PFSK-1 (cell line): Measurements from ENCODE around the gene GHRH.

ENCODE experiments used
- FOXP2 ChIP-seq: optimal IDR thresholded peaks from 2 replicates; pipeline ENCODE3; 2011; ENCODE audit warnings: borderline replicate concordance, control low read depth, inconsistent platforms; ENCODE audit not compliant: insufficient read depth; ENCODE audit errors: extremely low read length, extremely low read depth
- POLR2AphosphoS5 ChIP-seq: IDR thresholded peaks from 2 replicates; pipeline ENCODE4 v1.6.1; 2012; ENCODE audit warnings: low read depth, mild to moderate bottlenecking, control low read depth, low read length, moderate library complexity
- REST ChIP-seq, 2 experiments: IDR thresholded peaks; 2 replicates each; pipeline versions ENCODE4 v1.6.1 to v1.8.0; 2011 to 2012; ENCODE audit warnings: low read depth in 2 of 2, low read length in 2 of 2, control low read depth in 1 of 2, inconsistent platforms in 1 of 2, mild to moderate bottlenecking in 1 of 2, moderate library complexity in 1 of 2; ENCODE audit not compliant: insufficient read depth in 1 of 2
- SIN3A ChIP-seq: IDR thresholded peaks from 2 replicates; pipeline ENCODE4 v1.6.1; 2012; ENCODE audit warnings: mild to moderate bottlenecking, low read length, moderate library complexity, borderline replicate concordance; ENCODE audit not compliant: insufficient read depth
- TAF1 ChIP-seq: IDR thresholded peaks from 2 replicates; pipeline ENCODE4 v1.6.1; 2012; ENCODE audit warnings: low read length, control low read depth, borderline replicate concordance; ENCODE audit not compliant: insufficient read depth

The GHRH gene

GRCh38 chr20:37257530-37257929 lies 4.1 kb downstream of the GHRH start:
- TF ChIP-seq POLR2AphosphoS5 (no peak), FOXP2 (no peak), TAF1 (no peak), SIN3A (no peak), REST (IDR thresholded peaks at IDR 0.05; ENCODE audit: insufficient read depth in 1 of 2, low read depth in 2 of 2, low read length in 2 of 2) (no peak)

GRCh38 chr20:37256286-37256685 lies 5.3 kb downstream of the GHRH start:
- TF ChIP-seq FOXP2, result peak; percentile 25
- TF ChIP-seq POLR2AphosphoS5, result no peak

GRCh38 chr20:37254114-37254878 lies 7.3 kb downstream of the GHRH start:
- TF ChIP-seq FOXP2, result no peak
- TF ChIP-seq POLR2AphosphoS5, result no peak
- no peak for TF ChIP-seq TAF1
- no peak for TF ChIP-seq SIN3A
- no peak for TF ChIP-seq REST (IDR thresholded peaks at IDR 0.05; ENCODE audit: insufficient read depth in 1 of 2, low read depth in 2 of 2, low read length in 2 of 2)

- no peak for TF ChIP-seq TAF1
- no peak for TF ChIP-seq REST (IDR thresholded peaks at IDR 0.05; ENCODE audit: insufficient read depth in 1 of 2, low read depth in 2 of 2, low read length in 2 of 2)
- no peak for TF ChIP-seq FOXP2
- no peak for TF ChIP-seq SIN3A
- no peak for TF ChIP-seq POLR2AphosphoS5
Measured at GRCh38 chr20:37253087-37253486, 8.5 kb downstream of the GHRH start.

- TF ChIP-seq SIN3A (no peak), FOXP2 (no peak), POLR2AphosphoS5 (no peak), REST (IDR thresholded peaks at IDR 0.05; ENCODE audit: insufficient read depth in 1 of 2, low read depth in 2 of 2, low read length in 2 of 2) (no peak), TAF1 (no peak)
Measured at GRCh38 chr20:37251825-37252477, 9.7 kb downstream of the GHRH start.
